Measurements from ENCODE around the gene EP400.

The EP400 gene

GRCh38 chr12:131910302-131911027 lies 39.3 kb upstream of the EP400 start:
- TF ChIP-seq FOXK2 (IDR thresholded peaks at IDR 0.05): no peak
- no peak for TF ChIP-seq BHLHE40 (IDR thresholded peaks at IDR 0.05; ENCODE audit: borderline replicate concordance)
- no peak for TF ChIP-seq LEF1 (IDR thresholded peaks at IDR 0.05; ENCODE audit: borderline replicate concordance)
- no peak for TF ChIP-seq TARDBP (IDR thresholded peaks at IDR 0.05)
- TF ChIP-seq HDGF (IDR thresholded peaks at IDR 0.05; ENCODE audit: borderline replicate concordance): no peak
- no peak for TF ChIP-seq FOXM1 (IDR thresholded peaks at IDR 0.05; ENCODE audit: borderline replicate concordance)
- no peak for TF ChIP-seq SUZ12 (IDR thresholded peaks at IDR 0.05)
- no peak for TF ChIP-seq NFRKB (IDR thresholded peaks at IDR 0.05)
- no peak for TF ChIP-seq FOXA1 (IDR thresholded peaks at IDR 0.05)
- TF ChIP-seq SP1 (IDR thresholded peaks at IDR 0.05): no peak
- POLR2A ChIA-PET: no interaction called here
- CTCF ChIA-PET: no interaction called here
- no peak for DNase-seq (ENCODE audit: extremely low spot score)

GRCh38 chr12:131911028-131911650 lies 38.6 kb upstream of the EP400 start:
- CTCF ChIA-PET: no interaction called here
- POLR2A ChIA-PET: no interaction called here
- DNase-seq (ENCODE audit: extremely low spot score): no peak
- TF ChIP-seq ELF4 (IDR thresholded peaks at IDR 0.05) (no peak), FOXM1 (IDR thresholded peaks at IDR 0.05; ENCODE audit: borderline replicate concordance) (no peak), L3MBTL2 (conservative IDR thresholded peaks at IDR 0.05) (no peak), ARNT (IDR thresholded peaks at IDR 0.05) (no peak), SUZ12 (IDR thresholded peaks at IDR 0.05) (no peak), BHLHE40 (IDR thresholded peaks at IDR 0.05; ENCODE audit: borderline replicate concordance) (no peak), FOXA1 (IDR thresholded peaks at IDR 0.05) (no peak), NFRKB (IDR thresholded peaks at IDR 0.05) (no peak), HDGF (IDR thresholded peaks at IDR 0.05; ENCODE audit: borderline replicate concordance) (no peak), PKNOX1 (IDR thresholded peaks at IDR 0.05) (no peak), ZNF384 (IDR thresholded peaks at IDR 0.05) (no peak)

- POLR2A ChIA-PET: no interaction called here
- no peak for DNase-seq (ENCODE audit: extremely low spot score)
- CTCF ChIA-PET: no interaction called here
- TF ChIP-seq HDGF (IDR thresholded peaks at IDR 0.05; ENCODE audit: borderline replicate concordance) (no peak), FOXM1 (IDR thresholded peaks at IDR 0.05; ENCODE audit: borderline replicate concordance) (no peak), CTBP1 (IDR thresholded peaks at IDR 0.05; ENCODE audit: borderline replicate concordance) (no peak), SUZ12 (IDR thresholded peaks at IDR 0.05) (no peak), BHLHE40 (IDR thresholded peaks at IDR 0.05; ENCODE audit: borderline replicate concordance) (no peak), FOXK2 (IDR thresholded peaks at IDR 0.05) (no peak), L3MBTL2 (conservative IDR thresholded peaks at IDR 0.05) (no peak), TARDBP (IDR thresholded peaks at IDR 0.05) (no peak), ZNF384 (IDR thresholded peaks at IDR 0.05) (no peak), ELF4 (IDR thresholded peaks at IDR 0.05) (no peak), ARNT (IDR thresholded peaks at IDR 0.05) (no peak), LEF1 (IDR thresholded peaks at IDR 0.05; ENCODE audit: borderline replicate concordance) (no peak), PKNOX1 (IDR thresholded peaks at IDR 0.05) (no peak), NFRKB (IDR thresholded peaks at IDR 0.05) (no peak), SP1 (IDR thresholded peaks at IDR 0.05) (no peak), FOXA1 (IDR thresholded peaks at IDR 0.05) (no peak)
Observed at GRCh38 chr12:131911851-131912477, 37.8 kb upstream of the EP400 start.

GRCh38 chr12:131912518-131913274 lies 37.0 kb upstream of the EP400 start:
- ChIA-PET POLR2A (no interaction called here), CTCF (no interaction called here)
- no peak for TF ChIP-seq FOXA1 (IDR thresholded peaks at IDR 0.05)
- TF ChIP-seq ELF4 (IDR thresholded peaks at IDR 0.05): no peak
- no peak for TF ChIP-seq HDGF (IDR thresholded peaks at IDR 0.05; ENCODE audit: borderline replicate concordance)
- no peak for TF ChIP-seq SUZ12 (IDR thresholded peaks at IDR 0.05)
- TF ChIP-seq L3MBTL2 (conservative IDR thresholded peaks at IDR 0.05): no peak
- no peak for TF ChIP-seq ARNT (IDR thresholded peaks at IDR 0.05)
- no peak for TF ChIP-seq PKNOX1 (IDR thresholded peaks at IDR 0.05)
- no peak for TF ChIP-seq SP1 (IDR thresholded peaks at IDR 0.05)
- TF ChIP-seq BHLHE40 (IDR thresholded peaks at IDR 0.05; ENCODE audit: borderline replicate concordance): no peak
- TF ChIP-seq LEF1 (IDR thresholded peaks at IDR 0.05; ENCODE audit: borderline replicate concordance): no peak
- TF ChIP-seq CTBP1 (IDR thresholded peaks at IDR 0.05; ENCODE audit: borderline replicate concordance): no peak
- no peak for TF ChIP-seq NFRKB (IDR thresholded peaks at IDR 0.05)
- TF ChIP-seq TARDBP (IDR thresholded peaks at IDR 0.05): no peak
- no peak for TF ChIP-seq FOXM1 (IDR thresholded peaks at IDR 0.05; ENCODE audit: borderline replicate concordance)
- TF ChIP-seq ZNF384 (IDR thresholded peaks at IDR 0.05): no peak
- TF ChIP-seq FOXK2 (IDR thresholded peaks at IDR 0.05): no peak

GRCh38 chr12:131913666-131914065 lies 36.1 kb upstream of the EP400 start:
- TF ChIP-seq FOXA1 (IDR thresholded peaks at IDR 0.05) (no peak), LEF1 (IDR thresholded peaks at IDR 0.05; ENCODE audit: borderline replicate concordance) (no peak), SP1 (IDR thresholded peaks at IDR 0.05) (no peak), NFRKB (IDR thresholded peaks at IDR 0.05) (no peak), BHLHE40 (IDR thresholded peaks at IDR 0.05; ENCODE audit: borderline replicate concordance) (no peak), L3MBTL2 (conservative IDR thresholded peaks at IDR 0.05) (no peak), ARNT (IDR thresholded peaks at IDR 0.05) (no peak), SUZ12 (IDR thresholded peaks at IDR 0.05) (no peak), CTBP1 (IDR thresholded peaks at IDR 0.05; ENCODE audit: borderline replicate concordance) (no peak), FOXM1 (IDR thresholded peaks at IDR 0.05; ENCODE audit: borderline replicate concordance) (no peak), ELF4 (IDR thresholded peaks at IDR 0.05) (no peak), TARDBP (IDR thresholded peaks at IDR 0.05) (no peak), PKNOX1 (IDR thresholded peaks at IDR 0.05) (no peak), ZNF384 (IDR thresholded peaks at IDR 0.05) (no peak), FOXK2 (IDR thresholded peaks at IDR 0.05) (no peak)
- ChIA-PET POLR2A (no interaction called here), CTCF (no interaction called here)
- no peak for DNase-seq (ENCODE audit: extremely low spot score)

More at GRCh38 chr12:131912518-131913274, 37.0 kb upstream of the EP400 start:
- DNase-seq (ENCODE audit: extremely low spot score): no peak
